Measurements from ENCODE around the gene TRDMT1. TPM values are rescaled to one million over a fixed set of nuclear protein-coding genes. Genes with fewer than 3 reads are reported as not detected.
"Not testable (repeated sequence)": the region's sequence is repeated elsewhere in the genome, so short reads cannot be mapped to it uniquely, and the experiment has no call there.

The TRDMT1 gene
- polyA plus RNA-seq, 1 donor (not counting 4 experiments of a cell fraction or from before 2014, with no cell fraction given) = 6.6 TPM

DNA sequence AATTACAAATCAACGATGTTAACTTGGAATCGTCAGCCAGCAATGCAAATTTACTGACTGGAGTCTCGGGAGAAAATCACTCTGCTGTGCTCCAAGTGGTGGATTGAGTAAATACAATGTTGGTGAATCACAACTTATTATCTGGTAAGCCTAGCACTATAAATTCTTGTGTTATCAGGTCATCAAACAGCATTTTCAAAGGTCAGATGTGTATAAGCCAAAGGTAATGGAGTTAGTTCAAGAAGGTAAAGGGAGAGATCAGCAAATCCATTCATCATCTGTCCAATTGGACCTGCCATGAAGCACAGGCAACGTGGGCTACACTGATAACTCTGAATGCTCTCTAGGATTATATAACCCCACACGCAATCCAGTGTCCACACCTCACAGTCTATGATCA, 85.8 kb downstream of the TRDMT1 start:
- Histone ChIP-seq H3K9ac (ENCODE audit: control insufficient read depth, extremely low read depth, insufficient read depth, low read length) (no peak overlapping the region), H3K4me1 (ENCODE audit: control insufficient read depth, extremely low read depth, insufficient read depth, low read length) (peaks cover 5% of the 10 kb centered on the region), H3K27ac (ENCODE audit: control insufficient read depth, insufficient read depth, low read length) (no peak overlapping the region), H3K79me2 (ENCODE audit: control insufficient read depth, insufficient read depth, low read length) (no peaks in the 10 kb centered on the region), H3K9me3 (ENCODE audit: control insufficient read depth, low read depth, low read length) (no peaks in the 10 kb centered on the region), H3K4me3 (ENCODE audit: control insufficient read depth in 2 of 3, extremely low read depth in 1 of 3, insufficient read depth in 2 of 3, low read depth in 1 of 3, low read length in 3 of 3) (no peak overlapping the region), H3K27me3 (ENCODE audit: control insufficient read depth, extremely low read depth, insufficient read depth, low read length) (no peaks in the 10 kb centered on the region), H3K9me1 (ENCODE audit: control insufficient read depth, extremely low read depth, insufficient read depth, low read length) (no peaks in the 10 kb centered on the region), H4K20me1 (ENCODE audit: control insufficient read depth, extremely low read depth, insufficient read depth, low read length) (no peaks in the 10 kb centered on the region), H2AFZ (ENCODE audit: control insufficient read depth, low read length) (no peak overlapping the region), H3K36me3 (ENCODE audit: control insufficient read depth in 2 of 2, extremely low read depth in 1 of 2, insufficient read depth in 2 of 2, low read length in 2 of 2) (no peaks in the 10 kb centered on the region), H3K4me2 (ENCODE audit: control insufficient read depth, extremely low read depth, insufficient read depth, low read depth, low read length) (no peak overlapping the region)
- FAIRE-seq (no peak), DNase-seq (ENCODE audit: low read depth, low spot score) (peak; percentile 4)
- TF ChIP-seq, protein P1, sequence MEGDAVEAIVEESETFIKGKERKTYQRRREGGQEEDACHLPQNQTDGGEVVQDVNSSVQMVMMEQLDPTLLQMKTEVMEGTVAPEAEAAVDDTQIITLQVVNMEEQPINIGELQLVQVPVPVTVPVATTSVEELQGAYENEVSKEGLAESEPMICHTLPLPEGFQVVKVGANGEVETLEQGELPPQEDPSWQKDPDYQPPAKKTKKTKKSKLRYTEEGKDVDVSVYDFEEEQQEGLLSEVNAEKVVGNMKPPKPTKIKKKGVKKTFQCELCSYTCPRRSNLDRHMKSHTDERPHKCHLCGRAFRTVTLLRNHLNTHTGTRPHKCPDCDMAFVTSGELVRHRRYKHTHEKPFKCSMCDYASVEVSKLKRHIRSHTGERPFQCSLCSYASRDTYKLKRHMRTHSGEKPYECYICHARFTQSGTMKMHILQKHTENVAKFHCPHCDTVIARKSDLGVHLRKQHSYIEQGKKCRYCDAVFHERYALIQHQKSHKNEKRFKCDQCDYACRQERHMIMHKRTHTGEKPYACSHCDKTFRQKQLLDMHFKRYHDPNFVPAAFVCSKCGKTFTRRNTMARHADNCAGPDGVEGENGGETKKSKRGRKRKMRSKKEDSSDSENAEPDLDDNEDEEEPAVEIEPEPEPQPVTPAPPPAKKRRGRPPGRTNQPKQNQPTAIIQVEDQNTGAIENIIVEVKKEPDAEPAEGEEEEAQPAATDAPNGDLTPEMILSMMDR (optimal IDR thresholded peaks at IDR 0.05 in 1 of 3, IDR thresholded peaks at IDR 0.05 in 1 of 3, conservative IDR thresholded peaks at IDR 0.05 in 1 of 3; ENCODE audit: extremely low read depth in 1 of 3, insufficient read depth in 2 of 3, low read length in 3 of 3) = no peak
- TF ChIP-seq EZH2 (IDR thresholded peaks at IDR 0.05; ENCODE audit: low read length) = no peak
- dilution Hi-C loops (cut with MboI; ENCODE audit: extremely low pct_ligation_motif_present, low sequenced_read_pairs) = no loop called here

DNA sequence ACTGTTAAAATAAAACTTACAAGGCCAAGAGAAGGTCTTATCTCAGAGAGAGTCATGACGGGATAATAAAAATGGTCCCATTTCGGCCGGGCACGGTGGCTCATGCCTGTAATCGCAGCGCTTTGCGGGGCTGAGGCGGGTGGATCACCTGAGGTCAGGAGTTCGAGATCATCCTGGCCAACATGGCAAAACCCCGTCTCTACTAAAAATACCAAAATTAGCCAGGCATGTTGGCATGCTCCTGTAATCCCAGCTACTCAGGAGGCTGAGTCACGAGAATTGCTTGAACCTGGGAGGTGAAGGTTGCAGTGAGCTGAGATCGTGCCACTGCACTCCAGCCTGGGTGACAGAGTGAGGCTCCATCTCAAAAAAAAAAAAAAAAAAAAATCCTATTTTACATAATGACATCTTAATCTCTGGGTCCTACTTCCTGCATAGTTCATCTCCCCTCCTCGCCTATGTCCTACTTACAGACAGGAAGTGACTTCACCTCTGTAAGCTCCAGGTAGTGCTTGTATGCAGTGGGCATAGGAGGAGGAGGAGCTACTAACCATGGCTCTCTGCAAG, 86.5 kb downstream of the TRDMT1 start:
- H3K4me2 ChIP-seq (ENCODE audit: control insufficient read depth, extremely low read depth, insufficient read depth, low read depth, low read length); H3K27ac ChIP-seq (ENCODE audit: control insufficient read depth, insufficient read depth, low read length); H3K27me3 ChIP-seq (ENCODE audit: control insufficient read depth, extremely low read depth, insufficient read depth, low read length); H3K36me3 ChIP-seq (ENCODE audit: control insufficient read depth in 2 of 2, extremely low read depth in 1 of 2, insufficient read depth in 2 of 2, low read length in 2 of 2); H3K9me1 ChIP-seq (ENCODE audit: control insufficient read depth, extremely low read depth, insufficient read depth, low read length); H4K20me1 ChIP-seq (ENCODE audit: control insufficient read depth, extremely low read depth, insufficient read depth, low read length); H3K9me3 ChIP-seq (ENCODE audit: control insufficient read depth, low read depth, low read length); H3K4me1 ChIP-seq (ENCODE audit: control insufficient read depth, extremely low read depth, insufficient read depth, low read length); FAIRE-seq; dilution Hi-C loops (cut with MboI; ENCODE audit: extremely low pct_ligation_motif_present, low sequenced_read_pairs); H3K79me2 ChIP-seq (ENCODE audit: control insufficient read depth, insufficient read depth, low read length); H3K9ac ChIP-seq (ENCODE audit: control insufficient read depth, extremely low read depth, insufficient read depth, low read length); H2AFZ ChIP-seq (ENCODE audit: control insufficient read depth, low read length); H3K4me3 ChIP-seq (ENCODE audit: control insufficient read depth in 2 of 3, extremely low read depth in 1 of 3, insufficient read depth in 2 of 3, low read depth in 1 of 3, low read length in 3 of 3); DNase-seq (ENCODE audit: low read depth, low spot score): not testable (repeated sequence)

All from keratinocyte (primary cell).